Fibroblast of villous mesenchyme (primary cell): ENCODE data around the gene CPSF4. TPM values are rescaled to one million over a fixed set of nuclear protein-coding genes. Genes with fewer than 3 reads are reported as not detected.

Experiments used
- DNase-seq: peaks from one replicate; pipeline ENCODE4 v3.0.0-alpha.2; 2010; ENCODE audit warnings: low read depth
- H3K4me3 ChIP-seq: 2 replicates; pipeline ENCODE4 v1.5.1; 2011; ENCODE audit warnings: low read depth, mild to moderate bottlenecking, low read length
- CTCF ChIP-seq: IDR thresholded peaks from 2 replicates; pipeline ENCODE4 v1.5.1; 2012; ENCODE audit warnings: low read depth, mild to moderate bottlenecking, low read length; ENCODE audit not compliant: insufficient read depth
- total RNA-seq: library from RNA; depleted of rRNA; stranded (reverse); fragments of >200 nt; gene quantifications from 2 replicates; pipeline ENCODE4 v1.2.3, GENCODE V29; 2012

CPSF4 gene
- total RNA-seq, 1 donor = 38.4 TPM

DNA sequence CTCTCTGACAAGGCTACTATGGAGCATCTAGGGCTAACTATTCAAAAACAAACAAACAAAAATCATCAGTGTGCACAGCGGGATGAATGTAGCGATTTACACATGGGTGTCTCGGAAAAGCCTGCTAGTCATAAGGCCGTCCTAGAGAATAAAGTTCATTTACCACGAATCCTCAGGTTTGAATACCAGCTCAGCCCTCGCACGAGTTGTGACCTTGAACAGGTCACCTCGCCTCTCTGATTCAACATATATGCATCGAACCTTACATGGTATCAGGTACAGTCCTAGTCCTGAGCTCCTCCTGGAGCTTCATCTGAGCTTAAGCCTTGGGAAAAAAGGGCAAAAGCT lies 26.7 kb downstream of the CPSF4 start:
- DNase-seq = no peak
- no peak for TF ChIP-seq CTCF
- peak overlapping the region; percentile 96 for H3K4me3 ChIP-seq

GRCh38 chr7:99468336-99468918 lies 29.7 kb downstream of the CPSF4 start:
- no peak for DNase-seq
- TF ChIP-seq CTCF = no peak

GRCh38 chr7:99469381-99470065 lies 30.8 kb downstream of the CPSF4 start:
- no peak for TF ChIP-seq CTCF
- no peak overlapping the region for H3K4me3 ChIP-seq
- peak; percentile 9 for DNase-seq

More at GRCh38 chr7:99468336-99468918, 29.7 kb downstream of the CPSF4 start:
- H3K4me3 ChIP-seq = no peak overlapping the region

DNA sequence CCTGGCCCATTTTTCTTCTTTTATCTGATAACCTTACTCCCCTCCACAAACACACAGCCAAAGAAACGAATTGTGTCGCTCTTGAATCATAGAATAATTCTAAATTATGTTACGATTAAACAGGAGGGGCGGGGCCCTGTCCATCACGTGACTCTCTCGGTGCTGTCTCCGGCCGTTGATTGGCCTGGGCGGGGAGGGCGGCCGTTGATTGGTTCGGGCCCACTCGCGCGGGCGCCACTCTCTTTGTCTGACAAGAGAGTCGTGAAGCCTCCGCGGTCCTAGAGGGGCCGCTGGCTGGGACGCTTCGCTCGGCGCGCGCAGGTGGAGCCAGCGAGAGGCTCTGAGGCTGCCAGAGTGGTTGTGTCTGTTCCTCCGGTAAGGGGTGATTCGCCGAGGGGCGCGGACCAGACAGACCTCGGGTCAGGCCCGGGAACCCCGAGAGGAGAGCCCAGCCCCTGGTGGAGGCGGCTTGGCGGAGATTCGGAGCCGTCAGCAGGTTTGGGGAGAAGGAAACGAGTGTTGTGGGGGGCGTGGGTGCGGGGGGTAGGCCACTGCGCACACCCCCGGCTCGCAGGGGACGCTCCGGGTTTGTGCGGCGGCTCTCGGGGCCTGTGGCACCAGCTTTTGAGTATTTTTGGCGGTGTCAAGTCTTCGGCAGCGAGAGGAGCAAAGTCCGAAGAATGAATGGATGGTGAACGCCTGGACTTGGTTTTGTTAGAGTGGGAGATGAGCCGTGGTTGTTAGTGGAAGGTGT lies 34.0 kb downstream of the CPSF4 start, which contains the start of gene ZNF789:
ZNF789 (plus strand) TSS at position 330 of the 754 bp plus-strand sequence. CDS start 3,567 bp downstream, outside the sequence.
- H3K4me3 ChIP-seq = peak within 1 kb of the TSS; percentile 97
- TF ChIP-seq CTCF = no peak
- peak; percentile 97 for DNase-seq

DNA sequence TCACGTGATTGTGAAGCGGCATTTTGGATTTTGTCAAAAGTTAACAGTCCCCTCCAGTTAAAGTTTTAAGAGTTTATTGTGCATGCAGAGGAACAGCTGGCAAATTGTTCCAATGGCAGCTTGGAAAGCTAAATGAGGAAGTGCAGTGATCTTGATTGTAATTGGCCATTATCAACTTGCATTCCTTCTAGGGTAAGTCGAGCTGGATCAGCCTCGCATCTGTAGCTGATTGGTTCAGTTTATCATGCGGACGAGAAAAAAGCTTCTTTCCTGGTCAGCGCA lies 34.5 kb downstream of the CPSF4 start:
- TF ChIP-seq CTCF = no peak
- H3K4me3 ChIP-seq = peak overlapping the region; percentile 97
- peak; percentile 86 for DNase-seq

- H3K4me3 ChIP-seq = no peak overlapping the region
- no peak for DNase-seq
- no peak for TF ChIP-seq CTCF
These were observed 37.4 kb downstream of the CPSF4 start for GRCh38 chr7:99476107-99476506.
